OCI-M2 (cell line): ENCODE measurements around the gene MXI1.

Experiments used
- DNase-seq: peaks from one replicate; lab custom pipeline; 2025; ENCODE audit not compliant: unreplicated experiment; lab: John Stamatoyannopoulos, UW

Gene MXI1

DNA sequence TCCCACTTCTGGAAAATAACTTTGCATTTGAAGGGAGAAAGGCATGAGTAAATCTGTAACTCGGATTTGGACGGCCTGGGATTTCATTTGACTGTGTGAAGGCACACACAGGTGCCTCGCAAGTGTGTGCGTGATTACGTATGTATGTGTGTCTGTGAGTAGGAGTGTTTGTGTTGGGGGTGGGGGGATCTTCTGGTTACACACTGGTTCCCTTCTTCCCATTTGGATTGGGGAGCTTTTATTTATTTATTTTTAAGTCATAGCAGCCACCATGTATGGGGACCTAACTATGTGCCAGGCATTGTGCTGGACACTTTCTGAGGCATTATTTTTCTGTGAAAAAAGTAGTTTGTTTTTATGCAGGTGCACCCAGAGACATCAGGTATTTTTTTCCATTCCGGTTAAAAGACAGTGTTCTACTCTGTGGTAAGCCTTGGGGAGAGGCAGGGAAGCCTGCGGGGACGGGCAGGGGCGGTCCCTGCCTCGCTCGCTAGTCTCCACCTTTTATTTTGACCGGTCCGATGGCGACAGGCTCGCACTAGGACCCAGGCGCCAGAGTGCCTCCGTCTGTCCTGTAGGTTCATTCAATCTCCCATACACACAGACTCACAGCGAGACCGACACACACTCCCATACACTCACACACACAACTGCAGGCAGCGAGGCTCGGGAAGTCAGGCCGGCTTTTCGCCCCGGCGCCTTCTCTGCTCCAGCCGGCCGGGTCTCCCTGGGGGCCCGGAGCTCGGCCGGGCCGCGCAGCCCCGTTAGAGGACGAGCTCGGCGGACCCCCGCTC, at the start of gene MXI1:
TSS of gene MXI1 (plus strand) at position 595 of the 794 bp plus-strand sequence. CDS start 204 bp downstream, outside the sequence.
- DNase-seq, result no peak

DNA sequence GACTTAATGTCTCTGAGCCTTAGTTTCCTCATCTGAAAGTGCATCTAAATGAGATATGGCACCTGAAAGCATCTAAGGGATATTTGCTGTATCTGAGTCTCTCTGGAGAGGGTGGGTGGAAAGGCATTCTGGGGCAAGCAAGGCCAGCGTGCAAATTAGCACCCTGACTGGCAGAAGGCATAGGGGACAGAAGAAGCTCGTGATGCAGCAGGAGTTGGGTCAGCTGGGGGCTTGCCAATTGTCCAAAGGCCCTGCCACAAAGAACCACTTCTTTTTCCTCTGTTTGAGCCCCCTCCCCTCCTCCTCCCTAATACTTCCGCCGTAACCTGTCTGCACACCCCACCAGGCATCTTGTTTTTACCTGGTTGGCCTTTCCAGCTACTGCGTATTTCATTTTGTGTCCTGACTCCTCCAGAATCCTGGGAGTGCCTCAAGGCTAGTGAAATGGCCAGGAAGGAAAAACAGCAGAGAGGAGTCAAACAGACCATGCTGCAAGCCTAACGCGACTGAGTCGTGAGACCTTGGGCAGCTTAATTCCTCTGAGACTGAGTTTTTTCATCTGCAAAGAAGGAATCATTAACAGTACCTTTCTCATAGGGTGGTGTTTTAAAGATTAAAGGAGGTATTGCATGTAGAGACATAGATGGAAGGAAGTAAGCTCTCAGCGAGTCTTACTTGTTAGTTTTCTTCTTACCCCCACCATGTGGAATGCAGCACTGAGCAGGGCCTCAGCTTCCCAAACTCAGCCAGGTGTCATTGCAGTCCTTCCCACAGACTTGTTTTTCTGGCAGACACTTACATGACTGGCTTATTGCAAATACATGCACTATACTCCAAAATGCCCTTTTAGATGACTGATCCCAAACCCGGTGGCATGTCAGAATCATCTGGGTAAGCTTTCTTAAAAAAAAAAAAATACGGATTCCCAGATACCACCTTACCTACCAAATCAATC, 49.1 kb upstream of the MXI1 start:
- DNase-seq, result no peak

DNA sequence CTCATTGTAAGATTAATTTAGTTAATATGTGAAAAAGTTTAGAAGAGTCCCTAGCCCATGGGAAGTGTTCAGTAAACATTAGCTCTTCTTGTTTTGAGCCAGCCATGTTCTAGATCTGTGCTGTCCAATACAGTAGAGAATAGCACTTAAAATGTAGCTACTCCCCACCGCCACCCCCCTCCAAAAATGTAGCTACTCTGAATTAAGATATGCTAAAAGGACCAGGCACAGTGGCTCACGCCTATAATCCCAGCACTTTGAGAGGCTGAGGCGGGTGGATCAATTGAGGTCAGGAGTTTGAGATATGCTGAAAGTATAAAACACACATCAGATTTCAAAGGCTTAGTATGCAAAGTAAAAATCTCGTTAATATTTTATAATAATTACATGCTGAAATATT, 47.3 kb upstream of the MXI1 start:
- no peak for DNase-seq

DNA sequence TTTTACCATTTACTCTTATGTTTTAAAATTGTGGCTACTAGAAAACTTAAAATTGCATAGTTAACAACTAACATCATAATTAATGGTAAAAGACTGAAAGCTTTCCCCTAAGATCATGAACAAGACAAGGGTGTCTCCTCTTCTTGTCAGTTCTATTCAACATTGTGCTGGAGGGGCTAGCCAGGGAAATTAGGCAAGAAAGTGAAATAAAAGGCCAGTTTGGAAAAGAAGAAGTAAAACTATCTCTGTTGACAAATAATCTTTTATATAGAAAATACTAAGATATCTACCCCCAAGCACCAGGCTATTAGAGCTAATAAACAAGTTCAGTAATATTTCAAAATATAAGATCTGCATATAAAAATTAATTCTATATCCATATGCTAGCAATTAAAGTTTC, 46.9 kb upstream of the MXI1 start:
- no peak for DNase-seq

DNA sequence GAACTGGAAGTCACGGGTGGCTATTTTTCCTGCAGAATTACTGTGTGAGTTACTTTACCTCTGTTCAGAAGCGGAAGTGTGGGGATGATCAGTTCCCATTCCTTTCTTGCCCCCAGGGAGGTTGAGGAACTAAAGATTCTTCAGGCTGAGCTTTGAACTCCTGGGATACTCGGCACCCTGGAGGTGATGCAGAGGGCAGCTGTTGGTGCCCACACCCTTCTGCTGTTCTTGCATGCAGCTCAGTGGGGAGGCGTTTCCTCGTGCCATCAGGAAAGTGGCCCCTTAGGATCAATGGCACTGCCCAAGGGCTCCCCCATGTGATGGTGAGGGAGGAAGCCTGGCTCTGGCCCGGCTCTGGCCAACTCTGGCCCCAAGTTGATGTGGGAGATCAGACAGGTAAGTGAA, 44.7 kb upstream of the MXI1 start:
- no peak for DNase-seq

DNA sequence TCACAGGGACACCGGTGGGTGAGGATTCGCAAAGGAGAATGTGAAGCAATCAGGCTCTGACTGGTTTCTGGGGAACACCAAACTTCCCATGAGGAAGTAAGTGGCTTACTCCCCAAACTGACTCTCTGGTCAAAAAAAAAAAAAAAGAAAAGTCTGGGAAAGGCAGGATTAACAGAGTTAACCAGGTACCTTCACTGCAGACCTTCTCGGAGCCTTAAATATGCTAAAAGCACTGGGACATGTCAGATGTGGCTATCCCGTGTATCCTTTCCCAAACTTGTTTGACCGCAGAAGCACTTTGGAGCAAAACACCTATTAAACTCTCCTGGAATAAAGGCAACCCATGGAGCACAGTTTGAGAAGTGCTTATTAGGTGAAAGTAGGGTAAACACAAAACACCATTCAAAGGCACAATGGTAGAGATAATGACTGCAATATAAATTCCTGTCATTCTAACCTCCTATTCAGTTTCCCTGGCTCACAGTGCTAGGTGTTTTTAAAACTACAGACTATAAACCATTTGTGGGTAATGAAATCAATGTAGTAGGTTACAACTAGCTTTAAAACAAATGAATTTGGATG, 44.1 kb upstream of the MXI1 start:
- no peak for DNase-seq

DNA sequence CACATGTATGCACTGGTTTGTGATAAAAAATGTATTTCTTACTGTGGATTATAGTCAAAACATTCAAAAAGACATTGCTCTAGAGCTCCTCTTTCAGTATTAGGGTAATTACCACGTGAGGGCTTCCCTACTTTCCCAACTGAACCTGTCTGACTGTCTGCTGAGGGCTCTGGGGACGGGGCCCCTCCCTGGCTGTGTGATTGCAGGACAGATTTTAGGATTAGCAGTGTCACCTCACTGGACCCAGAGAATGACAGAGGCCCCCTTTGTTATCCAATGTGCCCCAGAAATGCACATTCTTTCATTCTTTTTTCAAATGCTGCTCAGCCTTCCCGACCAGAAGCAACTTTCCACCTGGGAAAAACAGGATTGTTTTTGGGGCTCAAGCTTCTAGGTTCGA, 43.6 kb upstream of the MXI1 start:
- DNase-seq, result no peak

DNA sequence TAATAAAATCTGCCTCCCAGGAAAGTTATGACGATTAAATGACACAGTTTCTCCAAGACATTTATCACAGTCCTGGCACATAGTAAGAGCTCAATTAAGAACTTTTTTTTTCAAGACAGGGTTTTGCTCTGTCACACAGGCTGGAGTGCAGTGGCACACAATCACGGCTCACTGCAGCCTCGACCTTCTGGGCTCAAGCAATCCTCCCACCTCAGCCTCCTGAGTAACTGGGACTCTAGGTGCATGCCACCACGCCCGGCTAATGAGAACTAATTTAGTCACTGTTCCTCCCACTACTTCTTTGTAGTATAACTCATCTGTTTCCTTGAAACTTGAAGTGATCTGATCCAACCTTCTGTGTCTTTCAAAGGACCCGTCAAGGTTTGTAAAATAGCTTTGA, 42.2 kb upstream of the MXI1 start:
- DNase-seq, result no peak

DNA sequence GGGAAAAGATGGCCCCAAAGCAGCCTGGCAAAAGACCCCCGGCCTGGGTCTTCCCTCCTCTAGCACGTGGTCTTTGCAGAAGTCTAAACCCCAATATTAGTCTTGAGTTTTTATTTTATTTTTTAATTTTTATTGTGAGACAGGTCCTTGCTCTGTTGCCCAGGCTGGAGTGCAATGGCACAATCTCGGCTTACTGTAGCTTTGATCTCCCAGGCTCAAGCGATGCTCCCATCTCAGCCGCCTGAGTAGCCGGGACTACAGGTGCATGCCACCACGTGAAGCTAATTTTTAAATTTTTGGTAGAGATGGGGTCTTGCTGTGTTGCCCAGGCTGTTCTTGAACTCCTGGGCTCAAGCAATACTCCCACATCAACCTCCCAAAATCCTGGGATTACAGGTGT, 40.3 kb upstream of the MXI1 start:
- no peak for DNase-seq

DNA sequence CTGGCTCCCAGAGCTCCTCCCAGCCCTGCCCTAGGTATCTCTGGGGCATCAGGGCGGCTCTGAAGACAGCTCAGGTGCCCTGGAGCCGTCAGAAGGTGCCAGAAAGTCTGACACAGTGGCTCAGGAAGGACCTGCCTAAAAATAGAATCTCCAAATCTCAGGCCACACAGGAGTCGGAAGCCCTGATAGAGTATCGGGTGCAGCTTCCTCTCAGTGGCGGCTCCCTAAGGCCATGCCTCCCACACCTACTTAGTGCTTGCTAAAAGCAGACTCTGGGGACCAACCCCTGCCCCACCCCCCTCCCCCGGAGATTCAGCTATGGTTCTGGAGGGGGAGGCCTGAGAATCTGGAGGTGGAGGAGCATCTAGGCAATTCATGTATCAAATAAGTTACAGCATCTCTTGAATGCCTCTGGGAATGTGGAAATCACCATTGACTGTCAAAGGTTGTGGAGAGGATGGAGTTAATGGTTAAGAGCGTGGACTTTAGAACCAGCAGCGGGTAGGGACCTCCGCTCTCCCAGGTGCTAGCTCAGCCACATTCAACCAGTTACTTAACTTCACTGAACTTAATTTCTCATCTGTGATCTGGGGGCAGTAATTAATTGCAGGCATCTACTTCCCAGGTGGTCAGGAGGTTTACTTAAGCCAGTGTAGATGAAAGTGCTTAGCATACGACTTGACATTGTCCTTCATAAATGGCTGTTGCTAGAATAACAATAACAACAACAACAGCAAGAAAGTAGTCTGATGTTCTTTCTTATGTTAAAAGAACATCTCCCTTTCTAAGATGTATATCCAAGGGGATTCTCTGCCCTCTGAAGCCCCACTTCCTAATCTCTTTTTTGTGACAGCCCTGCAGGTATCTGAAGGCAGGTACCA, 38.6 kb upstream of the MXI1 start:
- no peak for DNase-seq

DNA sequence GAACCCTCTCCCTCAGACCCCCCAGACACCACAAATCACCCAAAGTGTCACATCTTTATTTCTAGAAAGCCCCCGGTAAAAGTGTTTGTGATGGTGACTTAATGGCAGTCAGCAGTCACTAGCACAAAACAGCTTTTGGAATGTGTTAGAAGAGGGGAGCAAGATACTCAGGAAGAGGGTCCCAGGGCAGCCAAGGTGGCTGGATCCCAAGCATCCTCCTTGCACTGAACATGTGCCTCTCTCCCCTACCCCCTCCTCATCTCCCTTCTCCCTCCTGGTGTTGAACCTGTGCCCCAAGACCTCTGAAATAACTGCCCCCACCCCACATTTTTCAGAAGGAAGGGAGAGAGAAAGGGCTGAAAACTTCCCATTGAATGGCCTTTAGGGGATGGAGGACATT, 37.8 kb upstream of the MXI1 start:
- no peak for DNase-seq

DNA sequence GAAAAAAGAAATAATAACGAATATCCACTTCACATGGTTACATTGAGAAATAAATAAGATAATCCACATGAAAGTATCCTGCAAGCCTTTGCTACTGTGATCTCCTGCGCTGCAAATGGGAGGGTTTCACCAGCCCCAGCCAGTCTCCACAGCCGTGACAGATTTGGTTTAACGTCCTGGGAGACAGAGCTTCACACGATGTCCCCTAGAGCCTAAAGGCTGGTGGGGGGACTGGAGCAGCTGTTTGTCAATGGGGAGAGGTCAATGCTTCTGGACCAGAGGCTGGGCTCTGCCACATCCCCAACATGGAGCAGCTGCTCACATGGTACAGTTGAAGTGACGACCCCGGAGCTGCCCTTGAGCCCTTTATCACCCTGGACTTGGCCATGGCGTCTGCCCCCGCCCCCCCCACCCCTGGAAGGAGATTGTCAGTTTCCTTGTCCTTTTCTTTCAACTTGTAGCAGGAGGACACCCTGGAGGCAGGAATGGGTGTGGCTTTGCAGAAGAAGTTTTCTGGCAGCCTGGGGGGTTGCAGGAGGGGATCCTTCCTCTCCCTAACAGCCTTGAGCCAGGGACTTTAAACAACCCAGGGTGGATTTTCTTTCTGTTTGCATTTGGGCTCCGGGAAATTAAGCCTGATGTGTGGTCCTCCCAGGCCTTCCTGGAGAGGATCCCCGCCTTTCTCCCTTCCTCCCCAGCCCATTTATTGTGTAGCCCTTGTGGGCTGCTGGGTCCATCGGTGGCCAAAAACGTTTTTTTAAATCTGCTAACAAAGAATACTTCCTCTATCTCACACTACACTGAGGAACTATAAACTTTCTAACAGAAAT, 37.0 kb upstream of the MXI1 start:
- no peak for DNase-seq

DNA sequence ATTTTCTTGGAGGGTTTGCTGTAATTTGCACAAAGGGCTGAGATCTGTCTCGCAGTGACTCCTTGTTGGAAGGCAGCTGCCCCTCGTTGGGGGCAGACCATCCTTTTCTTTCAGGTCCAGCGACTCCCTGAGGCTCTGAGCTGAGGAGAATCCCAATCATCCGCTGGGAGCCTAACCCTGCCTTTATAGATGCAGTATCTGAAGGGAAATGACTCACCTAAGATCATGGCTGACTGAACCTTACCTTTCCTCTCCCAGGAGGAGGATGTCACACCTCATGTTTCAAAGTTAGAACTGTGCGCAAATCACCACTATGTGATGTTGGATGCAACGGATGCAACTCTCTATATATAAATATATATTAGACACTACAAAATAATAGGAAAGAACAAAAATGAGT, 36.4 kb upstream of the MXI1 start:
- no peak for DNase-seq

DNA sequence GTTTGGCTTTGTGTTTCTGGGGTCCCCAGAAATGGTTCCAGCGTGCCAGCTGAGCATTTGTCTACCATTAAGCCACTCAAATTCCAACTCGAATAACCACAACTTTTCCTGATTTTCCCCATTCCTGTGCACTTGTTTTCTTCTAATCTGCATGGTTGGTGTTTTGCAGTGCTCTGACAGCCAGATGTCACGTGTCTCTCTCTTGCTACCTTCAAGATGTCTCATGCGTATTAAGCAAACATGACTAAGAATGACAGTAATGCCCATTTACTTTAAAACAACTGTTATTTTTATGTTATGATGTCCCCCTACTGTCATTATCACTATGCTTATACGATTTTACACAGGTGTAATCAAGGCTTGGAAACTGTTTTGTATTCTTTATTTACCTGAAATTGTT, 35.2 kb upstream of the MXI1 start:
- no peak for DNase-seq

DNA sequence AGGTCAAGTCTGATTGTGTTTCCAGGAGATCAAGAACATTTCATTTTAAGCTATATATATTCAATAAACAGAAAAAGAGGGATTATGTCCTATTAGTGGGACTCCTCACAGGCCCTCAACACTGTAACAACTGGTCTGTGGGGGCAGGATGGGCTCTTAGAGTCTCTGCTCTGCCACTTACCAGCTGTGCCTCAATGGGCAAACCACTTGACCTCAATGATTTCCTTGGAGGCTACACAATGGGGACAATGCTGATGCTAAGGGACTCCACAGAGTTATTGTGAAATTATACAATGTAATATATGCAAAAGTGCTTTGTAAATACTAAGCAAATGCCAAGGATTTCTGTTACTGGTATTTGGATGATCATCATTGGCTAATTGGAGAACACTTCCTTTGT, 33.2 kb upstream of the MXI1 start:
- no peak for DNase-seq

DNA sequence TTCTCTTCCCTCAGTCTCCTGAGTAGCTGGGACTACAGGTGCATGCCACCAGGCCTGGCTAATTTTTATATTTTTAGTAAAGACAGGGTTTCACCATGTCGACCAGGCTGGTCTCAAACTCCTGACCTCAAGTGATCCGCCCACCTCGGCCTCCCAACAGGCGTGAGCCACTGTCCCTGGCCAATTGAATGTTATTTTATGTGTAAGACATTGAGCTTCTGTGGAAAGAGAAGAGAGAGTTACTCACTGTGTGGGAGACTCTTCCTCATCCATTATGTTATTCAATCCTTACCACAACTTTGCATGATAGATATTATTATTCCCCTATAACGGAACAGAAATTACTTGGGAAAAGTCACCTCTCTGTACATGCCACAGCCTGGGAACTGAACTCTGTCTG, 32.6 kb upstream of the MXI1 start:
- no peak for DNase-seq

DNA sequence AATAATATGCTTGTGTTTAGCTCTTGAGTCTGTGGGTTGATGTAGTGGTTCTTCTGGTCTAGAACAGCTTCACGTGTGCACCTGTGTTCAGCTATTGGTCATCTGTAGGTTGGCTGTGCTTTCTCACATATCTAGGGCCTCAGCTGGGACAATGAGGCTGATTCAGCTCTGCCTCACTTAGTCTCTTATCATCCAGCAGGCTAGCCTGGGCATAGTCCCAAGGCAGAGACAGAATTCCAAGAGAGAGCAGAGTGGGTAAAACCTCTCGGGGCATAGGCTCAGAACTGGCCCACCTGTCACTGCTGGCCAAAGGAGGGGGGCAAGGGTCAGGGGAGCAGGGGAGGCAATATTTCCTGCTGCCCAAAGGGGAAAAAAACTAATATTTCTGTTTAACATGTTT, 32.0 kb upstream of the MXI1 start:
- no peak for DNase-seq

DNA sequence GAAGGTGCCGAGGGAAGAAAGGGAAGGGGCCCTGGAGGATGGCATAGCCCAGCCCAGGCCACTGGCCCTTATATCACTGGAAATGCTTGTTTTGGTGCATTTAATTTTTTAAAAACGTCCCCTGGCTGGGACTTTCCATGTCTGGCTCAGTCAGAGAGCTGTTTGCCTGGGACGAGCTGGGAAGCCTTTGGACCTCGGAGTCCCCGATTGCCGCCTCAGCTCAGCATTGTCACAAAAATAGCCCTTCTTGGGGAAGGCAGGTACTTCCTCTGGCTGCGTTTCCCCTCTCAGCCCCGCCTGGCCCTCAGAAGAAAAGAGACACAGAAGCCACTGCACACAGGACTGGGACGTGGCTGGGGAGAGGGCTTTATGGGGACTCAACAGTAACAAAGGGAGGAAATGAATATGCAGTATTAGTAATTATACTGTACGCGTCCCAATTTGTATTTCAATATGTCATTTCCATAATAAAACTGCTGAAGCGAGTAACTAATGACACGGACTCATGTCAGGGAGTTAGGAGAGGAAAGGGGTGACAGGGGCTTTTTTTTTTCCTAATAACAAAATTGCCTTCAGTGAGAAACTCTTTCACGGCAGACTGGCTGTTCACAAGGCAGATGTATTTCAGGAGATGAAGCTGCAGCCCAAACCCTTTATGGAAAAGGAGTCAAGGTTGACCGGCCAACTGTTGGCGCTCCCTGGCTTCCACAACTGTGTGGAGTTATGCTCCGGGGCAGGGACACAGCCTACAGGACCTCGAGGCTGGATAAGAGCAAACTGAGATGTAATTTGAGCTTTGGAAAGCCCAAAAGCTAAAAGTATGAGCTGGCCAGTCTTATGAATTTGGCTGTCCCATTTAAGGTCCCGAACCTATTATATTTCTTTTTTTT, 31.0 kb upstream of the MXI1 start:
- DNase-seq, result no peak

DNA sequence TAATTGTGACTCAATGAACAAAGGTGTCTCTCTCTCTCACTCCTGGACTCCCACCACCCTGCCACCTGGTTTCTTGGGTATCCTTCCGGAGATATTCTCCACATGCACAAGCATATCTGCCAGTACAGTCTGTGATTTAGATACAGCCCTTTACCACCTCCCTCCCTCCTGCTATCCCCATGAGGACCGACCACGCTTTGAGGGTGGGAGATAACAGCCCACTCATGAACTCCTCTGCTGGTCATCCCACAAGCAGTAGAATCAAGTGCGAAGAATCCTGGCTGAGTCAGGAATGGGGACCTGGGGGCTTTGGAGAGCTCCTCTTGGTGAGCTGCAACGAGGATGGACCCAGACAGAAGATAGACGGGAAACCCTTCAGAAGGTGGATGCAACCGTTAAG, 28.2 kb upstream of the MXI1 start:
- no peak for DNase-seq
